Muscle layer of duodenum (tissue), 2 donors: Measurements from ENCODE around the gene PPP1R9A.

Experiments used
- H3K27ac ChIP-seq: one replicate; pipeline ENCODE4 v1.7.0; 2013; ENCODE audit warnings: mild to moderate bottlenecking, low read length
- H3K27me3 ChIP-seq: one replicate; pipeline ENCODE4 v1.7.0; 2013; ENCODE audit warnings: low read depth, mild to moderate bottlenecking, control low read depth, low read length
- H3K36me3 ChIP-seq, 2 donors: one replicate each; pipeline ENCODE4 v1.7.0; 2013; ENCODE audit warnings: low read length in 2 of 2, control low read depth in 1 of 2, mild to moderate bottlenecking in 1 of 2; ENCODE audit not compliant: insufficient read depth in 2 of 2, control insufficient read depth in 1 of 2
- H3K4me1 ChIP-seq, 2 donors: one replicate each; pipeline ENCODE4 v1.7.0; 2013; ENCODE audit warnings: low read length in 2 of 2, mild to moderate bottlenecking in 2 of 2, control low read depth in 1 of 2, moderate library complexity in 1 of 2; ENCODE audit not compliant: insufficient read depth in 2 of 2, control insufficient read depth in 1 of 2
- H3K4me3 ChIP-seq, 2 donors: one replicate each; pipeline ENCODE4 v1.7.0; 2013; ENCODE audit warnings: low read length in 2 of 2, low read depth in 1 of 2, mild to moderate bottlenecking in 1 of 2
- H3K9me3 ChIP-seq, 2 donors: one replicate each; pipeline ENCODE4 v1.7.0; 2013; ENCODE audit warnings: low read length in 2 of 2, control low read depth in 1 of 2, mild to moderate bottlenecking in 1 of 2; ENCODE audit not compliant: control insufficient read depth in 1 of 2
- donor health status: healthy.

The PPP1R9A gene

DNA sequence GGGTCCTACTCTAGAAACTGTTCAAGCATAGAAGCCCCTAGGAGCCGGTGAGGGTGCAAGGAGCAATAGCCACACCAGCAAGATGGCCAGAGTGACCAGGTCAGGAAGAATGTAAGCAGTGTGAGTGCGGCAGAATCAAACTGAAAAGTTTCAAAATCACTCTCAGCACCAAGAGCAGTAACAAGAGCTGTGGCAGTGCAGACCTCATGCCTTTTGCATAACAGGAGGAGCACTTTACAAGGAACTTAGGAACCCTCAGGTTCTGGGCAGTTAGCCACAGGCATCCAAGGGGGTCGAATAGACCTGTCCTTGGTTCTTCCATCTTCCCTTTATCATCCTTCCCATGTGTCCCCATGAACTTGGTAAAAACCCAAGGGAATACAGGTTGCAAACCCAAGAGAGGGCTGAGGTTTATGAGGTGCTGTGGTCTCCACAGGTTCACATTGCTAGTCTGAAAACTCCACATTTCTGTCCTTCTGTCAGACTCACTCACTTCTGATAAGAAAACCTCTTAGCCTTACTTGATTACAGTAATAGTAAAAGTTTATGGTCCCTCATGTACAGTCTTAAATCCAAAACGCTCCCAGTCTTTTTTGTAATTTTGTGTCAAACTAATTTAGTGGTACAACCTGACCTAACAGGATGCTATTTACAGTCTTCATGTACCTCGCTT, 338.6 kb downstream of the PPP1R9A start:
- Histone ChIP-seq H3K27ac (no peak overlapping the region), H3K9me3 (no peaks in the 10 kb centered on the region), H3K4me3 (no peak overlapping the region), H3K4me1 (no peaks in the 10 kb centered on the region), H3K36me3 (no peaks in the 10 kb centered on the region), H3K27me3 (no peaks in the 10 kb centered on the region)

DNA sequence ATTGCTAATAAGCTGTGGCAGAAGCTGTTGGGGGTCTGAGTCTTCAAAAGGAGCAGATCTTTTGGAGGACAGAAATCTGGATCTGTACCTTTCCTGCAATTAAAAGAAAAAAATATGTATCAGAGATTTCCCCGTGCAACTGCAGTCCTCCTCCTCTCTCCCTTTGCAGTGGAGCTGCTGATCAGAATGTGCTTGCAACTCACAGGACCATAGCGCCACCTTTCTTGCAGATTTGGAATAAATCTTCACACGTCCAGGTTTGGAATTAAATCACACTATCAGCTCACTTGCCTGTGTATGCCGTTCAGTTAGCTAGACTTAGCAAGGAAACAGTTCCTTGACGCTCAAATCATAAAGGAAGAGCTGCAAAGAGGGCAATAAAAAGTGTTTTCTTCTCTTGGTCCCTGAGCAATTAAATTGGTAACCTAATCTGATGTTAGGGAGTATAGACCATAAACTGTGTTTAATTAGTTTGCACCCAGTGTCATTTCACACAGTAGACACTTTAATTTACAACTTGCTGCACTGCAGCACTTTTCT, 339.5 kb downstream of the PPP1R9A start:
- H3K27ac ChIP-seq = no peak overlapping the region
- H3K4me1 ChIP-seq = no peaks in the 10 kb centered on the region
- H3K9me3 ChIP-seq = no peaks in the 10 kb centered on the region
- H3K27me3 ChIP-seq = no peaks in the 10 kb centered on the region
- H3K36me3 ChIP-seq = no peaks in the 10 kb centered on the region
- H3K4me3 ChIP-seq = no peak overlapping the region

DNA sequence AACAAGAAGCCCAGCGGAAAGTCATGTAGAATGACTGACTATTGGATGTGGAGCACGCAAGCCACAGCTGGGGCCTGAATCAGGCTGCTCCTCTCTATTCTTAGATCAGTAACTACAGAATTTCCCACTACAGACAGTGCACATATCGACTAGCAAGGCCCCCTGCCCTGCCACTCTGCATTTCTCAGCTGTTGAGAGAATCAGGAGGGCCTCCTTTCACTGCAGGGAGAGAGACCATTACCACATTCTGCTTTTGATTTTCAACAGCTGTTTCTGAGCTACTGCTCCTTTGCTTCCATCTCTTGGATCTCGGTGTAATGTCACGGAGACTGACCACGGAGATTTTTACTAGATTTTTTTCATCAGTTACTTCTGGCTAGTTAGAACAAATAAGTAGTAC, 343.2 kb downstream of the PPP1R9A start:
- H3K9me3 ChIP-seq = no peaks in the 10 kb centered on the region
- no peak overlapping the region for H3K4me3 ChIP-seq
- no peaks in the 10 kb centered on the region for H3K36me3 ChIP-seq
- H3K27ac ChIP-seq = no peak overlapping the region
- H3K4me1 ChIP-seq = no peaks in the 10 kb centered on the region
- H3K27me3 ChIP-seq = no peaks in the 10 kb centered on the region

DNA sequence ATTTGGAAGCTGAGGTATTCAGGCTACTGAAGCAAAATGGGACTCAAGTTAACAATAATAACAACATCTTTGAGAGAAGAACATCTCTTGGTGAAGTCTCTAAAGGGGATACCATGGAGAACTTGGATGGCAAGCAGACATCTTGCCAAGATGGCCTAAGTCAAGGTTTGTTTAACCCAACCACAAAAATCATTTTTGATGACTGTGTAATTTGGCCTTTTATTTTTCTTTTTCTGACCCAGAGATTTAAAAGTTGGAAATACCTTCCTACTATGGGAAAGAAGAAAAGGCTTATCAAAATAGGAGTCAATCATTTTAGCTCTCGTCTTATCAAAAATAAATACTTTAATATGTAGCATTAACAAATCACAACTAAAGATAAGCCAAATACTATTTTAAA, 344.6 kb downstream of the PPP1R9A start:
- Histone ChIP-seq H3K27me3 (no peaks in the 10 kb centered on the region), H3K9me3 (no peaks in the 10 kb centered on the region), H3K27ac (no peak overlapping the region), H3K4me3 (no peak overlapping the region), H3K4me1 (no peaks in the 10 kb centered on the region), H3K36me3 (no peaks in the 10 kb centered on the region)

DNA sequence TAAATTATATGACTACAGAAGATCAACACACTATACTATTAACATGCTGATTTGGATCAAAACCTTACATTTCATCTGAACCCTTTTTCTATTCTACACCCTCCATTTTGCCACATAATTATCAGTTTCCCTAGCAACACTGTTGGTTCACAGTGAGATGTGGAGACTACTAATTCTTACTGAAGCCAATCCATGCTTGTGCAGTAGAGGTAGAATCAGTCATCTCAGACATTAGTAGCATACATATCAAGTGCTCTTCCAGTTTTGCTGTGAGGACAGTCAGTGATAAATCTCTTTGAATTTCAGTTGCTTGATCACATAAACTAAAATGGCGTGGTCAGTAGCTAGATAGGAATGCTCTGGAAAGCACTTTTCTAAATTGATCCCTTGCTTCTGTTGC, 346.6 kb downstream of the PPP1R9A start:
- no peaks in the 10 kb centered on the region for H3K36me3 ChIP-seq
- no peaks in the 10 kb centered on the region for H3K4me1 ChIP-seq
- no peaks in the 10 kb centered on the region for H3K27me3 ChIP-seq
- no peak overlapping the region for H3K4me3 ChIP-seq
- no peak overlapping the region for H3K27ac ChIP-seq
- H3K9me3 ChIP-seq = no peaks in the 10 kb centered on the region

DNA sequence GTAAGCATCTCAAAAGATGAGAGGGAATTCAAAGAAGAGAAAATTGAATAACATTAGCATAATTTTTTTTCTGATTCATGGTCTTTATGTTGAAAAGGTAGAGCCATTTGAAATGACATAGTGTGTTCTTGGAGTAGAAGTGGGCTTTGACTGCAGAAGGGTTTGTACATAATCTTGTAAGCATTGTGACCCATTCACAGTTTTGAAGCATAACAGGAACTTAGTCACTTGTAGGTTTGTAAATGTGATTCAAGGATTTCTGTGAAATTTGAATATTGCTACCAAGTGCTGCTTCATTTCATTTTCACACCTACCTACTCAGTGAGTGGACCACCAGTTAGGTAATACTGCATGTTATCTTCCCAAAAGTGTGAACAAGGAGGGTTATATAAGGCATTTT, 348.3 kb downstream of the PPP1R9A start:
- Histone ChIP-seq H3K4me3 (no peak overlapping the region), H3K27me3 (no peaks in the 10 kb centered on the region), H3K4me1 (no peaks in the 10 kb centered on the region), H3K9me3 (no peaks in the 10 kb centered on the region), H3K36me3 (no peaks in the 10 kb centered on the region), H3K27ac (no peak overlapping the region)

DNA sequence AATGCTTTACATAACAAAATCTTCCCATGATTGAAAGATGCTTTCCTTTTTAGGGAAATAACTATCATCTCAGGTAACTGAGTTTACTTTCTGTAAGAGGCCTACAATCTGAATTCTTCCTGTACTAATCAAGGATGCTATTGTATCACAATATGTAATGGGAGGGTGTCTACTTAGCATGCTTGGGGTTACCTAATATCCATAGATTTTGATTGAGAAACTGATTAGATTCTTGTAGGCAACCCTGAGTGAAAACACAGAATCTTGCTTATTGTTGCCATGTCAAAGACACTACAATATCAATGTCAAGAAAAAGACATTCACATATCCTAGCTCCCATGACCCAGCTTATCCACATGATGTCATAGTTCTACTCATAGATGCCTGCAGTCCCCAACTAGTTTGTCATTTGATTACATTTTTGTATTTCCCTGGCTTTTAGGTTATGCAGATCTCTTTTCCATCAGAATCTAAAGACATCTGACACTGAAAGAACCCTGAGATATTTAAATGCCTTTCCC, 354.6 kb downstream of the PPP1R9A start:
- Histone ChIP-seq H3K27me3 (no peaks in the 10 kb centered on the region), H3K9me3 (no peaks in the 10 kb centered on the region), H3K4me3 (no peak overlapping the region), H3K36me3 (no peaks in the 10 kb centered on the region), H3K27ac (no peak overlapping the region), H3K4me1 (no peaks in the 10 kb centered on the region)

DNA sequence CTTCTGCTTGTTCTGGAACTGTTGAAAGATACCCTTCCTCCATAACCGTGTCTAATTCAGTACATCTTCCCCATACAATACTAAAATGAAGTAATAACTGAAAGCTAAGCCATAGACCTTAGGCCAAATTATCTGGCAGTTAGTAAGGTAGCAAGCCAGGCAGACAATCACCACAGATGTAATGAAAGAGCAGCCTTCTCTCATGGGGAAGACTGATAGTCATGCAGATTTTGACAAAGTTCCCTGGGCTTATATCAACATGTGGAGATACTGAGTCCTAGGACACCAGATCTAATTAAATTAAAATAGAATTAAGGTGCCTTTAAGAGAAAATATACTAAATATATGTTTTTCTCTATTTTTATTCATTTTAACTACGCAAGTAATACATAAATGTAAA, 355.5 kb downstream of the PPP1R9A start:
- no peaks in the 10 kb centered on the region for H3K4me1 ChIP-seq
- H3K4me3 ChIP-seq = no peak overlapping the region
- H3K36me3 ChIP-seq = no peaks in the 10 kb centered on the region
- H3K27me3 ChIP-seq = no peaks in the 10 kb centered on the region
- no peak overlapping the region for H3K27ac ChIP-seq
- H3K9me3 ChIP-seq = no peaks in the 10 kb centered on the region

DNA sequence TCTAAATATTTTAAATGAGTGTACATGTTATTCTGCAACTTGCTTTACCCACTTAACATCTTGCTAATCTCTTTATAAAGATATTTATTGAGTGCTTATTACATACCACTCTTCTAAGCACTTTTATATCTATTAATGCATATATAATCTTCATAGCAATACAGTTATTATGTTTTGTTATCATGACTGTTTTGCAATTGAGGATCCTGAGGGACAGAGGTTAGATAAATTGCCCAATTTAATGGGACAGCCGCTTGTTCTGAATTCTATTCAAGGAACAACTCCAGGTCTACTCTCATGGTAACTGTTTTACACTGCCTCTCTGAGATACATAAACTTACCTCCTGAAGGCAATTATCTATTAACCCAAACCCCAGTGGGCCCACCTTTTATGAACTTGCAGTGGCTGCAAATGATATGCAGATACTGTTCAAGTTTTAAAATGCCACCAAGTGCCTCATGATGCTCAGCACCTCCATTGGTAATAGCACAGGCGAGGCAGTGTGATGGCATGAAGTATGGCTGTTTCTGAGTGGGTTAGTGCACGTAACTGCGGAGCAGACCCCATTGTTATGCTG, 356.5 kb downstream of the PPP1R9A start:
- H3K36me3 ChIP-seq = peaks cover 0 to 5% of the 10 kb centered on the region in 2 donors
- no peak overlapping the region for H3K27ac ChIP-seq
- H3K4me1 ChIP-seq = no peaks in the 10 kb centered on the region
- H3K27me3 ChIP-seq = no peaks in the 10 kb centered on the region
- no peaks in the 10 kb centered on the region for H3K9me3 ChIP-seq
- H3K4me3 ChIP-seq = no peak overlapping the region

DNA sequence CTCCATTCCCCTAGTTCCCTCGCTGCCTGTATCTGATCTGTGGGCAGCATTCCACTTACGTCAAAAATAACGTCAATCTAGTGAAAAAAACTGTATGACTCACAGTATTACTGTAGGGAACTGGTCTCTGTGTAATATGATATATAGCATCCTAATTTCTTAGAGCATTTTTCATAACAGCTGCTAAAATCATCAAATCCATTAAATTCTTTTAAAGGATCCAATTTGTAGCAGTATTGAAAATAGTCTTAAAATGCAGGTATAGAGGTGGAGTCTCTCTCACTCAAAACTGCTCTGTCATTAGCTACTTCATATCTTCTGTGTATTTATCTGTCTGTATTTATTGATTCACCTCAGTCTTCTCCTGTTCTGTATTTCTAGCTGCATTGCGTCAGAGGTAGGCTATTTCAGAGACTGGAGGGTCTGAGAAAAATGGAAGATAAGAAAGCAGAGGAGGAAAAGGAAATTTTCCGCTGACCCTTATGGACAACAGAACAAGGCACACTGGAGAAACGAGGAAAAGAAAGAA, 357.0 kb downstream of the PPP1R9A start:
- no peak overlapping the region for H3K27ac ChIP-seq
- no peak overlapping the region for H3K4me3 ChIP-seq
- peaks cover 0 to 9% of the 10 kb centered on the region in 2 donors for H3K36me3 ChIP-seq
- no peaks in the 10 kb centered on the region for H3K27me3 ChIP-seq
- no peaks in the 10 kb centered on the region for H3K9me3 ChIP-seq
- no peaks in the 10 kb centered on the region for H3K4me1 ChIP-seq

DNA sequence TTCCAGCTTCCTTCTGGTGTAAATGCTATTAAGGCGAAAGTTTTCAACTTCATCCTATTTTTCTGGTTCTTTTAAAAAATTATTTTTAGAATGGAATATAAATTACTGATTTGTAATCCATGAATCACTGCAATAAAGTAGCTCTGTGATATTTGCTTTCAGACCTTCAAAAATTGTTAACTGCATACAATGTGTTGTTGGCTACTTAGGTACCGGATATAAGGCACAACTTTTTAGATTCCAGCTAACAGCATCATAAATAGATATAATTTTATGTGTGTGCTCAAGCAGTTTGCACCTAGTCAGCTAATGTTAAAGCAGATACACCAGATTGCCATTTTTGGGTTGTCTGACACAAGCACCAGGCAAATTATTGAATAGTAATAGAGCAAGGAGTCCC, 358.2 kb downstream of the PPP1R9A start:
- no peak overlapping the region for H3K27ac ChIP-seq
- H3K36me3 ChIP-seq = peaks cover 0 to 16% of the 10 kb centered on the region in 2 donors
- no peaks in the 10 kb centered on the region for H3K4me1 ChIP-seq
- H3K9me3 ChIP-seq = no peaks in the 10 kb centered on the region
- H3K27me3 ChIP-seq = no peaks in the 10 kb centered on the region
- no peak overlapping the region for H3K4me3 ChIP-seq
